K562 (cell line): ENCODE results near the gene DGKA. TPM values are rescaled to one million over a fixed set of nuclear protein-coding genes. Genes with fewer than 3 reads are reported as not detected.

ENCODE experiments used
- C11orf30 ChIP-seq: fragments of 450-650 bp; IDR thresholded peaks from 2 replicates; pipeline ENCODE4 v1.6.1; 2016; ENCODE audit warnings: low read depth, mild to moderate bottlenecking
- ELF1 ChIP-seq: fragments of 200-800 bp; sonication (Bioruptor generic); IDR thresholded peaks from 2 replicates; pipeline ENCODE4 v1.6.1; 2016; ENCODE audit warnings: missing genetic modification characterization, missing compliant biosample characterization
- FOXK2 ChIP-seq, 2 experiments: fragments of 450-650 bp; IDR thresholded peaks in 1 of 2; conservative IDR thresholded peaks in 1 of 2; 2 replicates each; pipeline ENCODE4 v1.6.1; 2016; ENCODE audit warnings: low read depth in 2 of 2, mild to moderate bottlenecking in 1 of 2
- HDGF ChIP-seq: fragments of 450-650 bp; IDR thresholded peaks from 2 replicates; pipeline ENCODE4 v1.6.1; 2016
- HLTF ChIP-seq: fragments of 450-650 bp; IDR thresholded peaks from 2 replicates; pipeline ENCODE4 v1.6.1; 2016
- HNRNPLL ChIP-seq: fragments of 200-400 bp; formaldehyde crosslinking; IDR thresholded peaks from 2 replicates; pipeline ENCODE4 v1.6.1; 2017; ENCODE audit warnings: low read length, low read depth, mild to moderate bottlenecking; ENCODE audit not compliant: poor library complexity, severe bottlenecking
- NCOA1 ChIP-seq: fragments of 450-650 bp; IDR thresholded peaks from 2 replicates; pipeline ENCODE4 v1.6.1; 2016; ENCODE audit warnings: low read depth
- TAF9B ChIP-seq: fragments of 450-650 bp; IDR thresholded peaks from 2 replicates; pipeline ENCODE4 v1.6.1; 2018; ENCODE audit warnings: mild to moderate bottlenecking; ENCODE audit not compliant: partially characterized antibody
- ZNF140 ChIP-seq: fragments of 250-450 bp; sonication (Bioruptor Pico); IDR thresholded peaks from 2 replicates; pipeline ENCODE4 v1.8.0; 2021; ENCODE audit warnings: moderate library complexity, mild to moderate bottlenecking, inconsistent platforms
- ZNF41 ChIP-seq: fragments of 250-450 bp; sonication (Bioruptor Pico); conservative IDR thresholded peaks from 2 replicates; pipeline ENCODE4 v1.4.0; 2020; ENCODE audit warnings: mild to moderate bottlenecking
- polyA plus RNA-seq, 8 experiments: library from polyadenylated mRNA; depleted of rRNA in 4 of 8; stranded (reverse) in 5 of 8; unstranded in 3 of 8; fragments of >200 nt; fragmentation: Nextera tagmentation in 2 of 8; fragmentation: Illumina TruSeq in 1 of 8; extraction: Ambion mirVana in 2 of 8; extraction: Trizol in 1 of 8; gene quantifications; 2 replicates each; pipeline versions ENCODE4 v1.2.1 to v1.2.3, GENCODE V29; 2011 to 2014; ENCODE audit warnings: inconsistent platforms in 1 of 8, missing spikeins in 1 of 8
- total RNA-seq, 7 experiments: library from RNA; depleted of rRNA in 6 of 7; stranded (reverse); fragments of >200 nt in 6 of 7; fragmentation: Illumina TruSeq in 2 of 7; extraction: Trizol in 2 of 7; gene quantifications; 2 replicates each; pipeline versions ENCODE4 v1.2.1 to v1.2.3, GENCODE V29; 2011 to 2021; ENCODE audit warnings: low replicate concordance in 1 of 7
- TF ChIP-seq, protein P1 (sequence below), 2 experiments: fragments of 450-650 bp in 1 of 2; sonication (generic) in 1 of 2; formaldehyde crosslinking in 1 of 2; IDR thresholded peaks; 2 replicates each; pipeline versions ENCODE4 v1.7.1 to v1.9.0; 2016 to 2022; ENCODE audit warnings: inconsistent platforms in 1 of 2, mild to moderate bottlenecking in 1 of 2, missing genetic modification reagents in 1 of 2
- TF ChIP-seq, protein P2 (sequence below): sonication (generic); formaldehyde crosslinking; IDR thresholded peaks from 2 replicates; pipeline ENCODE4 v1.8.1; 2023; ENCODE audit warnings: mild to moderate bottlenecking, missing genetic modification reagents, moderate library complexity
- TF ChIP-seq, protein P3 (sequence below): fragments of 450-650 bp; IDR thresholded peaks from 2 replicates; pipeline ENCODE4 v1.6.1; 2016; ENCODE audit warnings: missing biosample characterization, missing genetic modification characterization
- TF ChIP-seq, protein P4 (sequence below): fragments of 450-650 bp; IDR thresholded peaks from 2 replicates; pipeline ENCODE4 v1.7.0; 2016; ENCODE audit warnings: borderline replicate concordance

Gene DGKA
- total and polyA plus RNA-seq, 9 of the 15 experiments (the other 6 are each of a cell fraction or from before 2014, with no cell fraction given) = 3.4 to 12.4 (median 6.2) TPM

DNA sequence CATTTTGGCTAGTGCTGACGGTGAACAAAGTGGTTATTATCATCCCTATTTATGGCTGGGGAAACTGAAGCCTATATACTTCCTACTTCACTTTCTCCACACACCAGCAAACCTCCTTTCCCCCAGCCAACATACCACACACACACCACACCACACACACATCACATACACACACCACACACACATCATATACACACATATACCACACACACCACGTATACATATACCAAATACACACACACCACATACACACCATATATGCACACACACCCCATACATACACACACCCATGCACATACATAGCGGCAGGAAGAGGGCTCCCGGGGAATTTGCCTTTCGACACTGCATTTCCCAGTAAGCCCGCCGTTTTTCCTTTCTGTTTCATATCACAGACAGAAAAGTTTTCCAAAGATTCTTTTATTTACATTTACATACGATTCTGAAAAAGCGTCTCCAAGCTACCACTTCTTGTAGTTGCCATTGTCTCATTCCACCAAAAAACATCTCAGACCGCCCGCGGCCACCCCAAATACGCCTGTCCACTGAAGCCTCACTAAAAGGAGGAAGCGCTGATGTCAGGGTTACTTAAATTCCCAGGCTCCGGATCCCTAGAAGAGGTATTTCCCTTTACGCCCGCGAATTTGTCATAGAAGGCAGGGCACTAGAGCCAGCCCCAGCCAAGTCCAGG lies 42.1 kb downstream of the DGKA start (continued):
- TF ChIP-seq, protein P1, sequence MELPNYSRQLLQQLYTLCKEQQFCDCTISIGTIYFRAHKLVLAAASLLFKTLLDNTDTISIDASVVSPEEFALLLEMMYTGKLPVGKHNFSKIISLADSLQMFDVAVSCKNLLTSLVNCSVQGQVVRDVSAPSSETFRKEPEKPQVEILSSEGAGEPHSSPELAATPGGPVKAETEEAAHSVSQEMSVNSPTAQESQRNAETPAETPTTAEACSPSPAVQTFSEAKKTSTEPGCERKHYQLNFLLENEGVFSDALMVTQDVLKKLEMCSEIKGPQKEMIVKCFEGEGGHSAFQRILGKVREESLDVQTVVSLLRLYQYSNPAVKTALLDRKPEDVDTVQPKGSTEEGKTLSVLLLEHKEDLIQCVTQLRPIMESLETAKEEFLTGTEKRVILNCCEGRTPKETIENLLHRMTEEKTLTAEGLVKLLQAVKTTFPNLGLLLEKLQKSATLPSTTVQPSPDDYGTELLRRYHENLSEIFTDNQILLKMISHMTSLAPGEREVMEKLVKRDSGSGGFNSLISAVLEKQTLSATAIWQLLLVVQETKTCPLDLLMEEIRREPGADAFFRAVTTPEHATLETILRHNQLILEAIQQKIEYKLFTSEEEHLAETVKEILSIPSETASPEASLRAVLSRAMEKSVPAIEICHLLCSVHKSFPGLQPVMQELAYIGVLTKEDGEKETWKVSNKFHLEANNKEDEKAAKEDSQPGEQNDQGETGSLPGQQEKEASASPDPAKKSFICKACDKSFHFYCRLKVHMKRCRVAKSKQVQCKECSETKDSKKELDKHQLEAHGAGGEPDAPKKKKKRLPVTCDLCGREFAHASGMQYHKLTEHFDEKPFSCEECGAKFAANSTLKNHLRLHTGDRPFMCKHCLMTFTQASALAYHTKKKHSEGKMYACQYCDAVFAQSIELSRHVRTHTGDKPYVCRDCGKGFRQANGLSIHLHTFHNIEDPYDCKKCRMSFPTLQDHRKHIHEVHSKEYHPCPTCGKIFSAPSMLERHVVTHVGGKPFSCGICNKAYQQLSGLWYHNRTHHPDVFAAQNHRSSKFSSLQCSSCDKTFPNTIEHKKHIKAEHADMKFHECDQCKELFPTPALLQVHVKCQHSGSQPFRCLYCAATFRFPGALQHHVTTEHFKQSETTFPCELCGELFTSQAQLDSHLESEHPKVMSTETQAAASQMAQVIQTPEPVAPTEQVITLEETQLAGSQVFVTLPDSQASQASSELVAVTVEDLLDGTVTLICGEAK (IDR thresholded peaks at IDR 0.05) = peak; percentile 76; the same call in 1 of the 2 replicates
- TF ChIP-seq, protein P1 (CRISPR knock-in tag; IDR thresholded peaks at IDR 0.05) = peak; percentile 17; the same call in 1 of the 2 replicates
- TF ChIP-seq HNRNPLL = peak; percentile 20
- TF ChIP-seq, protein P2, sequence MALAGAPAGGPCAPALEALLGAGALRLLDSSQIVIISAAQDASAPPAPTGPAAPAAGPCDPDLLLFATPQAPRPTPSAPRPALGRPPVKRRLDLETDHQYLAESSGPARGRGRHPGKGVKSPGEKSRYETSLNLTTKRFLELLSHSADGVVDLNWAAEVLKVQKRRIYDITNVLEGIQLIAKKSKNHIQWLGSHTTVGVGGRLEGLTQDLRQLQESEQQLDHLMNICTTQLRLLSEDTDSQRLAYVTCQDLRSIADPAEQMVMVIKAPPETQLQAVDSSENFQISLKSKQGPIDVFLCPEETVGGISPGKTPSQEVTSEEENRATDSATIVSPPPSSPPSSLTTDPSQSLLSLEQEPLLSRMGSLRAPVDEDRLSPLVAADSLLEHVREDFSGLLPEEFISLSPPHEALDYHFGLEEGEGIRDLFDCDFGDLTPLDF (CRISPR knock-in tag) = no peak
- TF ChIP-seq HLTF = peak; percentile 96
- TF ChIP-seq ZNF140 (CRISPR knock-in tag) = no peak
- TF ChIP-seq ELF1 (tag) = peak; percentile 43; the same call in 1 of the 2 replicates
- peak; percentile 100 for TF ChIP-seq HDGF
- no peak for TF ChIP-seq ZNF41 (CRISPR knock-in tag)
- TF ChIP-seq FOXK2 (conservative IDR thresholded peaks at IDR 0.05 in 1 of 2, IDR thresholded peaks at IDR 0.05 in 1 of 2; ENCODE audit: low read depth in 2 of 2) = peak; percentile 38 to 87
- TF ChIP-seq, protein P3, sequence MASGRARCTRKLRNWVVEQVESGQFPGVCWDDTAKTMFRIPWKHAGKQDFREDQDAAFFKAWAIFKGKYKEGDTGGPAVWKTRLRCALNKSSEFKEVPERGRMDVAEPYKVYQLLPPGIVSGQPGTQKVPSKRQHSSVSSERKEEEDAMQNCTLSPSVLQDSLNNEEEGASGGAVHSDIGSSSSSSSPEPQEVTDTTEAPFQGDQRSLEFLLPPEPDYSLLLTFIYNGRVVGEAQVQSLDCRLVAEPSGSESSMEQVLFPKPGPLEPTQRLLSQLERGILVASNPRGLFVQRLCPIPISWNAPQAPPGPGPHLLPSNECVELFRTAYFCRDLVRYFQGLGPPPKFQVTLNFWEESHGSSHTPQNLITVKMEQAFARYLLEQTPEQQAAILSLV (tag) = 0 out of 2 replicates have a peak, but pooled peaks have one; percentile 29
- peak; percentile 40; the same call in 1 of the 2 replicates for TF ChIP-seq C11orf30
- TF ChIP-seq NCOA1 = peak; percentile 68; the same call in 1 of the 2 replicates
- TF ChIP-seq, protein P4, sequence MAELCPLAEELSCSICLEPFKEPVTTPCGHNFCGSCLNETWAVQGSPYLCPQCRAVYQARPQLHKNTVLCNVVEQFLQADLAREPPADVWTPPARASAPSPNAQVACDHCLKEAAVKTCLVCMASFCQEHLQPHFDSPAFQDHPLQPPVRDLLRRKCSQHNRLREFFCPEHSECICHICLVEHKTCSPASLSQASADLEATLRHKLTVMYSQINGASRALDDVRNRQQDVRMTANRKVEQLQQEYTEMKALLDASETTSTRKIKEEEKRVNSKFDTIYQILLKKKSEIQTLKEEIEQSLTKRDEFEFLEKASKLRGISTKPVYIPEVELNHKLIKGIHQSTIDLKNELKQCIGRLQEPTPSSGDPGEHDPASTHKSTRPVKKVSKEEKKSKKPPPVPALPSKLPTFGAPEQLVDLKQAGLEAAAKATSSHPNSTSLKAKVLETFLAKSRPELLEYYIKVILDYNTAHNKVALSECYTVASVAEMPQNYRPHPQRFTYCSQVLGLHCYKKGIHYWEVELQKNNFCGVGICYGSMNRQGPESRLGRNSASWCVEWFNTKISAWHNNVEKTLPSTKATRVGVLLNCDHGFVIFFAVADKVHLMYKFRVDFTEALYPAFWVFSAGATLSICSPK = peak; percentile 97; the same call in 1 of the 2 replicates
- peak; percentile 53 for TF ChIP-seq TAF9B
